GM10266 (cell line): Measurements from ENCODE around the gene SNX30.

Experiments
- DNase-seq: peaks from one replicate; pipeline ENCODE4 v3.0.0; 2012; ENCODE audit errors: extremely low spot score
- TF ChIP-seq, protein P1 (sequence below): IDR thresholded peaks from 2 replicates; pipeline ENCODE4 v1.5.1; 2012; ENCODE audit warnings: mild to moderate bottlenecking, low read depth; ENCODE audit not compliant: control insufficient read depth, insufficient read depth; ENCODE audit errors: missing control alignments

Gene SNX30

DNA sequence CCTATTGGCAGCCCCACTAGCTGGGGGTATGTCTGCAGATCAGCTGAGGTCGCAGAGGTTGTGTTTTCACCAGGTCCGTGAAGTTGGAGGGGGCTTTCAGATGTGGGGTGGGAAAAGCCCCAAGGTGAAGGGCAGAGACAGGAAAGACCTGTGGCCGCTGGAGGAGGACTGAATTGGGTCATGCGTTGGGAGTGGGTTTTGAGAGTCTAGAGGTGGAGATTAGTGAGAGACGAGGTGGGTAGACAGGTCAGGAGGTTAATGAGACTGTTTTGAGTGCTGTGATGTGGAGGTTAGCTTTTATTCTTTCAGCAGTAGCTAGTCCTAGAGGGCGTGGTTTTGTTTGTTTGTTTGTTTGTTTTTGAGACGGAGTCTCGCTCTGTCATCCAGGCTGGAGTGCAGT, 10.3 kb downstream of the SNX30 start:
- TF ChIP-seq, protein P1, sequence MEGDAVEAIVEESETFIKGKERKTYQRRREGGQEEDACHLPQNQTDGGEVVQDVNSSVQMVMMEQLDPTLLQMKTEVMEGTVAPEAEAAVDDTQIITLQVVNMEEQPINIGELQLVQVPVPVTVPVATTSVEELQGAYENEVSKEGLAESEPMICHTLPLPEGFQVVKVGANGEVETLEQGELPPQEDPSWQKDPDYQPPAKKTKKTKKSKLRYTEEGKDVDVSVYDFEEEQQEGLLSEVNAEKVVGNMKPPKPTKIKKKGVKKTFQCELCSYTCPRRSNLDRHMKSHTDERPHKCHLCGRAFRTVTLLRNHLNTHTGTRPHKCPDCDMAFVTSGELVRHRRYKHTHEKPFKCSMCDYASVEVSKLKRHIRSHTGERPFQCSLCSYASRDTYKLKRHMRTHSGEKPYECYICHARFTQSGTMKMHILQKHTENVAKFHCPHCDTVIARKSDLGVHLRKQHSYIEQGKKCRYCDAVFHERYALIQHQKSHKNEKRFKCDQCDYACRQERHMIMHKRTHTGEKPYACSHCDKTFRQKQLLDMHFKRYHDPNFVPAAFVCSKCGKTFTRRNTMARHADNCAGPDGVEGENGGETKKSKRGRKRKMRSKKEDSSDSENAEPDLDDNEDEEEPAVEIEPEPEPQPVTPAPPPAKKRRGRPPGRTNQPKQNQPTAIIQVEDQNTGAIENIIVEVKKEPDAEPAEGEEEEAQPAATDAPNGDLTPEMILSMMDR: no peak
- DNase-seq: no peak

GRCh38 chr9:112761912-112762655, 11.5 kb downstream of the SNX30 start:
- TF ChIP-seq, protein P1: no peak

DNA sequence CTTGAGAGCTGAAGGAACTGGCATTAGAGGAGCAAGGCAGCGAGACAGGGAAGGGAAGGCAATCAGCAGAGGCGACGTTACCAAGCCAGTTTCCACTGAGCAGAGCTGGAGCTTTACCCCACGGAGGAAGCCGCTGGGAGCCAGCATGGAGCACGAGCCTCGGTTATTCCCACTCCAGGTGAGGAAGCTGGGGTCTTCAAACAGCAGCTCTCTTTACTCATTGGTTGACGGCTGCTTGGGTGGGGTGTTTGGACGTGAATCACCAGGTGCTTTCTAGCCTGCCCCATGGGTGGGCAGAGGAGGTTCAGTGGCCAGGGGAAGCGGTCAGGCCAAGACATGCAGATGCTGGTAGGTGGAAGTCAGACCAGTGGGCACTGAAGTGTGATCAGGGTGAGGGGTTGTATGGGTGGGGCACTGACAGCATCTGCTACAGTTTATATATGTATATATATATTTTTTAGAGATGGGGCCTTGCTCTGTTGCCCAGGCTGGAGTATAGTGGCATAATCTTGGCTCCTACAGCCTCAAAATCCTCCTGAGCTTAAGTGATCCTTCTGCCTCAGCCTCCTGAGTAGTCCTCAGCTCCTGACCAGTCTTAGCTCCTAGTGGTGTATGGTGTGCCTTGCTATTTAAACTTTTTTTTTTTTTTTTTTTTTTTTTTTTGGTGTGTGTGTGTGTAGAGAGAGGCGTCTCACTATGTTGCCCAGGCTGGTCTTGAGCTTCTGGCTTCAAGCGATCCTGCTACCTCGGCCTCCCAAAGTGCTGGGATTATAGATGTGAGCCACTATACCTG, 12.4 kb downstream of the SNX30 start:
- TF ChIP-seq, protein P1: no peak
- no peak for DNase-seq

More at GRCh38 chr9:112761912-112762655, 11.5 kb downstream of the SNX30 start:
- DNase-seq: no peak

DNA sequence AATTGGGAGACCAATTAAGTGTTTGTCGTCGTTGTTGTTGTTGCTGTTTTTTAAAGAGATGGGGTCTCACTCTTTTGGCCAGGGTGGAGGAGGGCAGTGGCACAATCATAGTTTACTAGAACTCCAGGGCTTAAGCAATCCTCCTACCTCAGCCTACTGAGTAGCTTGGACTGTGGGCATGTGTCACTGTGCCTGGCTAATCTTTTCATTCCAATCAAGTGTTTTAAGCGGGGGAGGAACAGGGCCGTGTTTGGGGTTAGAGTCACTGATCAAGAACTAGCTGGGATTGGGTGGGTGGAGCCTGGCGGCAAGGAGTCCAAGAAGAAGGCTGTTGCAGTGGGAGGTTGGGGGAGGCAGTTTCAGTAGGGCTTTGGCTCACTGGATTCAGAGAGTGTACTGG, 13.8 kb downstream of the SNX30 start:
- TF ChIP-seq, protein P1: no peak
- no peak for DNase-seq

- TF ChIP-seq, protein P1: no peak
These were observed 14.3 kb downstream of the SNX30 start for GRCh38 chr9:112764837-112765236.

GRCh38 chr9:112765281-112765680, 14.7 kb downstream of the SNX30 start:
- DNase-seq: no peak
- TF ChIP-seq, protein P1: no peak

More at GRCh38 chr9:112764837-112765236, 14.3 kb downstream of the SNX30 start:
- DNase-seq: no peak
